ENCODE data around the gene PHLDA3. TPM values are rescaled to one million over a fixed set of nuclear protein-coding genes. Genes with fewer than 3 reads are reported as not detected.

Gene PHLDA3
- total and polyA plus RNA-seq, 3 experiments from 2014 or later: 1.0 to 22.7 (median 18.6) TPM

GRCh38 chr1:201419746-201420607, 49.0 kb downstream of the PHLDA3 start:
- H3K9me3 ChIP-seq (ENCODE audit: low read length): no peaks in the 10 kb centered on the region
- H3K4me1 Mint-ChIP-seq: no peaks in the 10 kb centered on the region
- ChIA-PET POLR2A (no interaction called here), CTCF (interaction anchor here (1.6 to 1.9 kb wide), 2 partner anchors 14 to 15 kb away, joined by 5 read pairs; no protein-coding TSS in a partner anchor)
- no peak overlapping the region for H3K27ac ChIP-seq (ENCODE audit: low read depth, low read length)
- H3K4me3 ChIP-seq (ENCODE audit: low read length): no peak overlapping the region
- no peaks in the 10 kb centered on the region for H3K27me3 ChIP-seq (ENCODE audit: insufficient read depth, low read length, poor library complexity, severe bottlenecking)
- H3K4me3 Mint-ChIP-seq: no peak overlapping the region
- peaks cover 0 to 2% (median 0%) of the 10 kb centered on the region in 5 donors for H3K9me3 Mint-ChIP-seq
- no peaks in the 10 kb centered on the region for H3K36me3 Mint-ChIP-seq
- H3K27me3 Mint-ChIP-seq: peaks cover 14 to 16% of the 10 kb centered on the region in 2 donors
- H3K4me1 ChIP-seq (ENCODE audit: insufficient read depth, low read length): no peaks in the 10 kb centered on the region
- DNase-seq: no peak
- no peak overlapping the region for H3K27ac Mint-ChIP-seq
- no peaks in the 10 kb centered on the region for H3K36me3 ChIP-seq (ENCODE audit: insufficient read depth, low read length)

DNA sequence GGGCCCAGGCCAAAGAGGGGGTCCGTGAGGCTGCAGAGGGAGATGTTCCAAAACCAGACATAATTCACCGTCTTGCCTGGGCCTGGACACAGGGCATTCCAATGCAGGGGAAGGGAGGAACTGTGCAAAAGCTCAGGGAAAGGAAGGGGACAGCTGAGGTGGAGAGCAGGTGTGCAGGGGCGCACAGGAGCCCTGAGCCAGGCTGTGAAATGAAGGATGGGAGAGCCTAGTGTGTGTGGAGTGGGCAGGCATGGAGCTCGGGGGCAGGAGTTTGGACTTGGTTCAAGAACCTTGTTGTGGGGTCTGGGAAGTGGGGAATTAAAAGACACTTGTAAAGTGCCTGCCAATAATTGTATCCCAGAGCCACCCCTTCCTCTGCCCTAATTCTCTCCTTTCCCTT, 49.7 kb downstream of the PHLDA3 start:
- no peaks in the 10 kb centered on the region for H3K4me1 ChIP-seq (ENCODE audit: insufficient read depth, low read length)
- no peaks in the 10 kb centered on the region for H3K9me3 ChIP-seq (ENCODE audit: low read length)
- DNase-seq: no peak
- no peaks in the 10 kb centered on the region for H3K27me3 ChIP-seq (ENCODE audit: insufficient read depth, low read length, poor library complexity, severe bottlenecking)
- no peak overlapping the region for H3K27ac ChIP-seq (ENCODE audit: low read depth, low read length)
- ChIA-PET POLR2A (no interaction called here), CTCF (interaction anchor here (1.6 to 1.9 kb wide), 2 partner anchors 13 to 16 kb away, joined by 5 read pairs; no protein-coding TSS in a partner anchor)
- Mint-ChIP-seq H3K9me3 (peaks cover 0 to 2% (median 0%) of the 10 kb centered on the region in 5 donors), H3K36me3 (no peaks in the 10 kb centered on the region), H3K27me3 (peaks cover 14 to 17% of the 10 kb centered on the region in 2 donors), H3K4me3 (no peak overlapping the region), H3K27ac (no peak overlapping the region), H3K4me1 (no peaks in the 10 kb centered on the region)
- no peak overlapping the region for H3K4me3 ChIP-seq (ENCODE audit: low read length)
- no peaks in the 10 kb centered on the region for H3K36me3 ChIP-seq (ENCODE audit: insufficient read depth, low read length)

GRCh38 chr1:201418461-201418860, 50.5 kb downstream of the PHLDA3 start:
- Histone ChIP-seq H3K9me3 (ENCODE audit: low read length) (no peaks in the 10 kb centered on the region), H3K36me3 (ENCODE audit: insufficient read depth, low read length) (no peaks in the 10 kb centered on the region), H3K4me1 (ENCODE audit: insufficient read depth, low read length) (no peaks in the 10 kb centered on the region), H3K27me3 (ENCODE audit: insufficient read depth, low read length, poor library complexity, severe bottlenecking) (no peaks in the 10 kb centered on the region), H3K27ac (ENCODE audit: low read depth, low read length) (no peak overlapping the region), H3K4me3 (ENCODE audit: low read length) (no peak overlapping the region)
- DNase-seq: no peak
- CTCF ChIA-PET: interaction anchor here (1.9 kb wide), 1 partner anchor 17 kb away, joined by 5 read pairs; no protein-coding TSS in a partner anchor
- Mint-ChIP-seq H3K4me1 (no peaks in the 10 kb centered on the region), H3K4me3 (no peak overlapping the region), H3K27ac (no peak overlapping the region), H3K27me3 (peaks cover 14 to 16% of the 10 kb centered on the region in 2 donors), H3K36me3 (no peaks in the 10 kb centered on the region), H3K9me3 (peaks cover 0 to 2% (median 0%) of the 10 kb centered on the region in 5 donors)
- POLR2A ChIA-PET: no interaction called here

Other genes with a start within 250 kb of the PHLDA3 start
- gene PKP1, start 185.7 kb downstream of the PHLDA3 start, total RNA-seq: not detected
- gene PKP1, start 185.7 kb downstream of the PHLDA3 start, polyA plus RNA-seq: not detected
- gene TNNT2, start 91.5 kb downstream of the PHLDA3 start, total RNA-seq: not detected
- not detected for gene TNNT2, start 91.5 kb downstream of the PHLDA3 start, polyA plus RNA-seq
- not detected for gene LAD1, start 69.9 kb downstream of the PHLDA3 start, total RNA-seq
- gene LAD1, start 69.9 kb downstream of the PHLDA3 start, polyA plus RNA-seq: not detected
- gene TNNI1, start 47.5 kb downstream of the PHLDA3 start, total RNA-seq: not detected
- gene TNNI1, start 47.5 kb downstream of the PHLDA3 start, polyA plus RNA-seq: not detected
- 10 to 100 TPM; 66.9 to 67.6 TPM for gene CSRP1, start 37.9 kb upstream of the PHLDA3 start, total RNA-seq
- gene CSRP1, start 37.9 kb upstream of the PHLDA3 start, polyA plus RNA-seq: 65.0 TPM
- gene NAV1, start 69.9 kb upstream of the PHLDA3 start, total RNA-seq: under 1 TPM; 0.77 to 0.95 TPM
- gene NAV1, start 69.9 kb upstream of the PHLDA3 start, polyA plus RNA-seq: 1.8 TPM

Measured in CD8-positive, alpha-beta memory T cell (primary cell).